SK-N-SH (cell line): ENCODE measurements around the gene DDT. TPM values are rescaled to one million over a fixed set of nuclear protein-coding genes. Genes with fewer than 3 reads are reported as not detected.

ENCODE experiments used
- CTCF ChIA-PET: fragments of 300-600, 350-600 bp; formaldehyde crosslinking; extraction: SDS; loops from one replicate; lab custom pipeline; 2021; lab: Yijun Ruan, JAX
- POLR2A ChIA-PET: fragments of 350-600 bp; sonication (Branson Sonifier 250); formaldehyde crosslinking; extraction: SDS; loops from one replicate; lab custom pipeline; 2020; ENCODE audit warnings: antibody characterized with exemption, inconsistent platforms; lab: Yijun Ruan, JAX
- DNase-seq: peaks from one replicate; pipeline ENCODE4 v3.0.0; 2012
- H2AFZ ChIP-seq: fragments of 200-600 bp; sonication (generic); 2 replicates; pipeline ENCODE4 v1.8.1; 2016; ENCODE audit warnings: antibody characterized with exemption, mild to moderate bottlenecking, low read depth
- H3F3A ChIP-seq: fragments of 200-600 bp; sonication (generic); replicated peaks from 2 replicates; pipeline ENCODE3; 2016; ENCODE audit warnings: antibody characterized with exemption, mild to moderate bottlenecking; ENCODE audit not compliant: insufficient read depth
- H3K27ac ChIP-seq, 2 experiments: fragments of 200-500 bp in 1 of 2; fragments of 200-600 bp in 1 of 2; sonication (Bioruptor generic) in 1 of 2; sonication (generic), shearing (Covaris generic) in 1 of 2; 2 replicates each; pipeline versions ENCODE4 v1.5.1 to v1.6.1; 2014 to 2016; ENCODE audit warnings: low read depth in 2 of 2, inconsistent platforms in 1 of 2, low read length in 1 of 2, mild to moderate bottlenecking in 1 of 2, mixed read lengths in 1 of 2
- H3K27me3 ChIP-seq: fragments of 200-600 bp; sonication (generic), shearing (Covaris generic); 2 replicates; pipeline ENCODE4 v1.6.1; 2016; ENCODE audit warnings: mixed run types; ENCODE audit not compliant: insufficient read depth
- H3K36me3 ChIP-seq, 2 experiments: fragments of 200-500 bp in 1 of 2; fragments of 200-600 bp in 1 of 2; sonication (Bioruptor generic) in 1 of 2; sonication (generic) in 1 of 2; replicated peaks in 1 of 2; 2 replicates each; pipeline versions ENCODE3 to v1.5.1; 2014 to 2016; ENCODE audit warnings: low read length in 1 of 2, mild to moderate bottlenecking in 1 of 2; ENCODE audit not compliant: insufficient read depth in 2 of 2, control insufficient read depth in 1 of 2
- H3K4me1 ChIP-seq, 2 experiments: fragments of 200-500 bp in 1 of 2; fragments of 200-600 bp in 1 of 2; sonication (Bioruptor generic) in 1 of 2; sonication (generic), shearing (Covaris generic) in 1 of 2; 2 replicates each; pipeline versions ENCODE4 v1.5.1 to v1.6.1; 2014 to 2016; ENCODE audit warnings: low read depth in 1 of 2, low read length in 1 of 2, mixed run types in 1 of 2; ENCODE audit not compliant: insufficient read depth in 2 of 2, control insufficient read depth in 1 of 2
- H3K4me2 ChIP-seq: fragments of 200-600 bp; sonication (generic), shearing (Covaris generic); 2 replicates; pipeline ENCODE4 v1.6.1; 2017; ENCODE audit warnings: mixed run types
- H3K4me3 ChIP-seq, 2 experiments: fragments of 200-500 bp in 1 of 2; fragments of 200-600 bp in 1 of 2; sonication (Bioruptor generic) in 1 of 2; sonication (generic), shearing (Covaris generic) in 1 of 2; 2 replicates each; pipeline versions ENCODE4 v1.5.1 to v1.8.1; 2014 to 2016; ENCODE audit warnings: low read depth in 2 of 2, inconsistent platforms in 1 of 2, low read length in 1 of 2, mild to moderate bottlenecking in 1 of 2, mixed read lengths in 1 of 2, moderate library complexity in 1 of 2
- H3K79me2 ChIP-seq: fragments of 200-600 bp; sonication (generic); 2 replicates; pipeline ENCODE4 v1.8.1; 2017; ENCODE audit warnings: mild to moderate bottlenecking; ENCODE audit not compliant: insufficient read depth
- H3K9ac ChIP-seq: fragments of 200-600 bp; sonication (generic); 2 replicates; pipeline ENCODE4 v1.6.1; 2017; ENCODE audit warnings: mixed run types
- H3K9me2 ChIP-seq: fragments of 200-600 bp; sonication (generic); 2 replicates; pipeline ENCODE4 v1.6.1; 2017; ENCODE audit warnings: mixed run types
- H3K9me3 ChIP-seq: fragments of 200-600 bp; sonication (generic); 2 replicates; pipeline ENCODE4 v1.6.1; 2017; ENCODE audit warnings: mixed run types, mild to moderate bottlenecking, moderate library complexity
- H4K20me1 ChIP-seq: fragments of 200-600 bp; sonication (generic); 2 replicates; pipeline ENCODE4 v1.6.1; 2017; ENCODE audit warnings: mild to moderate bottlenecking, mixed run types; ENCODE audit not compliant: insufficient read depth
- CHD2 ChIP-seq: fragments of 150-350 bp; IDR thresholded peaks from 2 replicates; pipeline ENCODE4 v1.6.1; 2018; ENCODE audit warnings: low read length; ENCODE audit not compliant: partially characterized antibody
- CTCF ChIP-seq: fragments of 200-600 bp; sonication (generic); IDR thresholded peaks from 2 replicates; pipeline ENCODE4 v1.6.1; 2017; ENCODE audit warnings: antibody characterized with exemption, mild to moderate bottlenecking, moderate library complexity
- FOSL2 ChIP-seq: IDR thresholded peaks from 2 replicates; pipeline ENCODE4 v1.4.0; 2012; ENCODE audit warnings: low read depth, mild to moderate bottlenecking, moderate library complexity, borderline replicate concordance
- GABPA ChIP-seq: IDR thresholded peaks from 2 replicates; pipeline ENCODE4 v1.4.0; 2012; ENCODE audit warnings: low read depth, mild to moderate bottlenecking
- IRF3 ChIP-seq: fragments of 150-350 bp; IDR thresholded peaks from 2 replicates; pipeline ENCODE4 v1.6.1; 2016; ENCODE audit warnings: mild to moderate bottlenecking, low read depth, low read length
- PBX3 ChIP-seq: IDR thresholded peaks from 2 replicates; pipeline ENCODE4; 2012
- RAD21 ChIP-seq: IDR thresholded peaks from 2 replicates; pipeline ENCODE4 v1.6.1; 2012; ENCODE audit warnings: mild to moderate bottlenecking, low read length
- RCOR1 ChIP-seq: fragments of 150-350 bp; IDR thresholded peaks from 2 replicates; pipeline ENCODE4 v1.6.1; 2017; ENCODE audit warnings: antibody characterized with exemption, low read length
- REST ChIP-seq: IDR thresholded peaks from 2 replicates; pipeline ENCODE4 v1.6.1; 2012; ENCODE audit warnings: mild to moderate bottlenecking, low read depth, low read length, moderate library complexity
- SIN3A ChIP-seq: IDR thresholded peaks from 2 replicates; pipeline ENCODE4 v1.6.1; 2012; ENCODE audit warnings: low read depth, mild to moderate bottlenecking, low read length, moderate library complexity, borderline replicate concordance
- WGBS: methylation state at CpG from one replicate; pipeline ENCODE4 v1.1.6; 2017; ENCODE audit warnings: low lambda C conversion rate; 5-methylcytosine and 5-hydroxymethylcytosine counted together
- polyA plus RNA-seq, 3 experiments: library from polyadenylated mRNA; depleted of rRNA; stranded (reverse); fragments of >200 nt; gene quantifications; 2 replicates each; pipeline ENCODE4 v1.2.3, GENCODE V29; 2012

The DDT gene
- polyA plus RNA-seq, 1 of the 3 experiments (the other 2 are of a cell fraction) = 198 TPM

GRCh38 chr22:24007253-24008021 lies 33.2 kb upstream of the DDT start:
- 46% methylated on average over 7 of the region's 8 CpGs for WGBS
- Histone ChIP-seq H3K4me2 (no peak overlapping the region), H3F3A (peaks cover 6% of the 10 kb centered on the region), H3K36me3 (no peaks in the 10 kb centered on the region), H3K79me2 (peaks cover 12% of the 10 kb centered on the region), H3K4me3 (no peak overlapping the region), H3K9me3 (no peaks in the 10 kb centered on the region), H3K4me1 (peaks cover 2 to 8% of the 10 kb centered on the region in 2 experiments; a peak in 2 of 4 replicates), H2AFZ (no peak overlapping the region), H3K27me3 (no peaks in the 10 kb centered on the region), H3K9ac (no peak overlapping the region), H3K9me2 (no peaks in the 10 kb centered on the region), H4K20me1 (no peaks in the 10 kb centered on the region), H3K27ac (no peak overlapping the region)
- ChIA-PET CTCF (no interaction called here), POLR2A (no interaction called here)
- no peak for DNase-seq
- TF ChIP-seq REST = no peak
- no peak for TF ChIP-seq IRF3
- no peak for TF ChIP-seq RAD21
- no peak for TF ChIP-seq CHD2

GRCh38 chr22:24006914-24007214 lies 32.6 kb upstream of the DDT start:
- no peak for TF ChIP-seq RAD21
- no peak for TF ChIP-seq RCOR1
- TF ChIP-seq GABPA = no peak
- TF ChIP-seq CTCF = no peak
- no peak for TF ChIP-seq FOSL2
- TF ChIP-seq PBX3 = no peak
- TF ChIP-seq IRF3 = no peak
- no peak for TF ChIP-seq SIN3A
- Histone ChIP-seq H3K4me3 (no peak overlapping the region), H3K27me3 (no peaks in the 10 kb centered on the region), H3K36me3 (no peaks in the 10 kb centered on the region), H4K20me1 (no peaks in the 10 kb centered on the region), H3K4me2 (no peak overlapping the region), H3K9ac (no peak overlapping the region), H3K79me2 (peaks cover 6% of the 10 kb centered on the region), H3K9me3 (no peaks in the 10 kb centered on the region), H3K4me1 (peaks cover 0 to 5% of the 10 kb centered on the region in 2 experiments; a peak in 1 of 4 replicates), H3K27ac (no peak overlapping the region), H3K9me2 (no peaks in the 10 kb centered on the region), H2AFZ (no peak overlapping the region), H3F3A (peaks cover 4% of the 10 kb centered on the region)
- CTCF ChIA-PET = interaction anchor here (0.5 kb wide), 1 partner anchor 359 kb away, joined by 3 read pairs; no protein-coding TSS in a partner anchor
- DNase-seq = no peak
- 72% methylated on average over 6 of the region's 6 CpGs for WGBS
- POLR2A ChIA-PET = no interaction called here
